ENCODE measurements around the gene PIN1.

PIN1 gene

DNA sequence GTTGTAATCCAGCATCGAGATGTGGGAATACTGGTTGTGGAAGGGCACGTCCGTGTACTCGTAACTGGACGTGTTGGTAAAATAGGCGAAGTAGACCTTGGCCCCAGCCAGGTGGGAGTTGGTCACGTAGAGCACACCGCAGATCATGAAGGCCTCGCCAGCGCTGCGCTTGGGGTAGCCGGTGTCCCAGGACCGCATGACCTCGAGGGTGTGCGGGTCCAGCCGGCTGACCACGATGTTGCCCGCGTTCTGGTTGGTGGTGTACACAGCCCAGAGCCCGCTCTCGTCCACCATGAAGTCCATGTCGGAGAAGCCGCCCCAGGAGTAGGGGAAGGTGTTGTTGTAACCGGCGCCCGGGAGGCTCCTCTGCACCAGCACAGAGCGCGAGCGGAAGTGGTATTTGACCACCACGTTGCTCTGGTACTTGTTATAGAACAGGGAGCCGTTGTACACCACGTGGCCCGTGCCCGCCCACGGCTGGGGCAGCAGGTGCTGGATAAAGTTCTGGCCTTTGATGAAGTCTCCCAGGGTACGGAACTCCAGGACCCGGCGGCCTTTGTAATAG, 19.2 kb downstream of the PIN1 start:
- DNase-seq (ENCODE audit: low read depth in 1 of 2, low spot score in 1 of 2): no peak

DNA sequence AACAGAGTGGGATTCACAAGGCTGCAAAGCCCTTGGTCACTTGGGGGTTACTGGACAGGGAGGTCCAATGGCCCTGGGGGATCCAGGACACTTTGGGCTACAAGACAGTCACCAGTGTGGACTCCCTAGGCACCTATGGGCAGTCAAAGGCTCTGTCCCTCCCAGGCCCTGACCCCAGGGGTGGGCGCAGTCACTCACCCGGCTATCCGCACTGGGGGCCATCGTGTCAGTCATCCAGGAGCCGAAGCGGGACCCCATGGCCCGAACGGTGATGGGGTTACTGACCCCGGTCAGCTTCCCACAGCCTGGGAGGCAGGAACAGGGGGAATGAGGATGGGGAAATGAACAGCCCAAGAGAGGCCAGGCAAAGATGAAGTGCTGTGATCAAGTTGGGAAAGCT, 21.5 kb downstream of the PIN1 start:
- no peak for DNase-seq (ENCODE audit: low read depth in 1 of 2, low spot score in 1 of 2)

DNA sequence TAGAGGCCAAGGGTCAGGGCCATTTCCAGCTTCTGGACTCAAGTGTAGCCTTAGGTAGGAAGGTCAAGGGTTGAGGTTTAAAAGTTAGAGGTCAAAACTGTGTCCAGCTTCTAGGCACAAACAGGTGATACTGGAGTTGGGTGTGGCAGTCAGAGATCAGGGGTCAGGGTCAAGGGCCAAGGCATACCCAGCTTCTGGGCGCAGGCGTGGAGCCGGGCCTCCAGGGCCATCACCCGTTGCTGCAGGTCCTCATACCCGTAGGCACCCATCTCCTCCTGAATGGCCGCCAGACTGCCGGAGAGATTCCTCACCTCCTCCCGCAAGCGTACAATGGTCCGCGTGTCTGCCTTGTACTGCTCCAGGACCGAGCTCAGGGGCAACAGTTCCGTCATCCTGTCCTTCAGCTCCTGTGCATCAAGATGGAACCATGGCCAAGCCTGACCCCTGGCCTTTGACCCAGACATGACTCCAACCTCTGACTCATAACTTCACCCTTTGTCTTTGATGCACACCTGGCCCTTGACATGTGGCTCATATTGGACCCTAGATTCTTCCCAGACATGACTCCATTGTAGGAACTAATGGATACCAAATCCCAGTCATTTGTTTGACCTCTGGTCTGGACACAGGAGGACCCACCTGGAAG, 22.1 kb downstream of the PIN1 start:
- DNase-seq (ENCODE audit: low read depth in 1 of 2, low spot score in 1 of 2): no peak

- no peak for DNase-seq (ENCODE audit: low read depth in 1 of 2, low spot score in 1 of 2)
Observed at GRCh38 chr19:9857920-9858746, 23.0 kb downstream of the PIN1 start.

GRCh38 chr19:9858766-9859165, 23.6 kb downstream of the PIN1 start:
- no peak for DNase-seq (ENCODE audit: low read depth in 1 of 2, low spot score in 1 of 2)

- DNase-seq (ENCODE audit: low read depth in 1 of 2, low spot score in 1 of 2): no peak
Observed at GRCh38 chr19:9860407-9860806, 25.3 kb downstream of the PIN1 start.

DNA sequence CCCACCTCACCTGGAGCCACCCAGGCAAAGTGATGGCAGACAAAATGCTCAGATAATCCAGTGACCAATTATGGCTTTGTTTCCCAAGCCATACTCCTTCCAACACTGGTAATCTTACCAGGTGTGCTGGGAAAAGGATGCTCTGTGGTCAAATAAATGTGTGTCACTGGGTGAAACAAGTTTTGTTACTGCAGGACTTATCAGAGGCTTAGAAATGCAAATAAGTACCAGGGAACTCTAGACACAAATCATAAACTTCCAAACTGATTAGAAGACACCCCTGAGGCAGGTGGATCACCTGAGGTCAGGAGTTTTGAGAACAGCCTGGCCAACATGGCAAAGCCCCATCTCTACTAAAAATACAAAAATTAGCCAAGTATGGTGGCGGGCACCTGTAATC, 26.4 kb downstream of the PIN1 start:
- DNase-seq (ENCODE audit: low read depth in 1 of 2, low spot score in 1 of 2): no peak

GRCh38 chr19:9862938-9863337, 27.8 kb downstream of the PIN1 start:
- DNase-seq (ENCODE audit: low read depth in 1 of 2, low spot score in 1 of 2): no peak

DNA sequence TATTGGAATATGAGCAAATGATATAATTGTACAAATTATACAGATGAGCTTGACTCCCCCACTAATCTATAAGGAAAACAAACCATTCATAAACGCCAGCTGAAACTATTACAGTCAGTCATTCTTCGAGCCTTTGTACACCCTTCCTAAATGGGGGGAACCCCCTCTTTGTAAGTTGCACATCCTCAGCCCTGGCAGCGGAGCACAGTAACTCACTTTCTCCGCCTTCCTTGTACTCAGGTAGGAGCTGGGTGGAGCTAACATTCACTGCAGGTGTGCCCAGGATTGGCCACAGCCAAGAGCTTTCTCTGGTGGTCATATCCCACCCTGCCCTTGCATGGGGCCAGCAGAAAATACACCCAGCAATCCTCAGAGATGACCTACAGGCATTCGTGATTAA, 28.6 kb downstream of the PIN1 start:
- DNase-seq (ENCODE audit: low read depth in 1 of 2, low spot score in 1 of 2): no peak

- DNase-seq (ENCODE audit: low read depth in 1 of 2, low spot score in 1 of 2): no peak
Observed at GRCh38 chr19:9865732-9866501, 30.8 kb downstream of the PIN1 start.

DNA sequence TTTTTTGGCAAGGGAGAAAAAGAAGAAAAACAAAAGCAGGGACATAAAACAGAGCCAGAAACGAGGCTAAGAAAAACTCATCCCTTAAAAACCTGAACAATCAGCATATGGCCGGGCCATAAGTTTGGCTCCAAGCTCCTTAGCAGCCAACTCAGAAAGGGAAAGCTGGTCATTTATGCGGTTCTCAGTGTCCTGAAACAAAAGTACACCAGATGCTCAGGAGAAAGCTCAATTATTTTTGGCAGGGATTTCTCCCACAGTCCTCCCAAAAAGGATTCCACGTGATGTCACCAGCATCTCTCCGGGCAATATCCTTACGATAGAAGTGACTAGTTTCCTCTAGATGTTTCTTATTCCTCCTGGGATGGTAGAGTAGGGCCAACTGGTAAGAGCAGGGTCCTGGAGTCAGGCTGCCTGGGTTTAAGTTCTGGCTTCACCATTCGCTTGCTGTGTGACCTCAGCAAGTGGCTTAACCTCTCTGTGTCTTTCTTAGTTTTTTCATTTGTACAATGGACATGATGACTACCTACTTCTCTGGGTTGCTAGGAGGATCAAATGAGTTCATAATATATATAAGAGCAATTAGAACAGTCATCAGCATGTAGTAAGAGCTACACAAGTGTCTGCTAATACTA, 34.0 kb downstream of the PIN1 start:
- no peak for DNase-seq (ENCODE audit: low read depth in 1 of 2, low spot score in 1 of 2)

DNA sequence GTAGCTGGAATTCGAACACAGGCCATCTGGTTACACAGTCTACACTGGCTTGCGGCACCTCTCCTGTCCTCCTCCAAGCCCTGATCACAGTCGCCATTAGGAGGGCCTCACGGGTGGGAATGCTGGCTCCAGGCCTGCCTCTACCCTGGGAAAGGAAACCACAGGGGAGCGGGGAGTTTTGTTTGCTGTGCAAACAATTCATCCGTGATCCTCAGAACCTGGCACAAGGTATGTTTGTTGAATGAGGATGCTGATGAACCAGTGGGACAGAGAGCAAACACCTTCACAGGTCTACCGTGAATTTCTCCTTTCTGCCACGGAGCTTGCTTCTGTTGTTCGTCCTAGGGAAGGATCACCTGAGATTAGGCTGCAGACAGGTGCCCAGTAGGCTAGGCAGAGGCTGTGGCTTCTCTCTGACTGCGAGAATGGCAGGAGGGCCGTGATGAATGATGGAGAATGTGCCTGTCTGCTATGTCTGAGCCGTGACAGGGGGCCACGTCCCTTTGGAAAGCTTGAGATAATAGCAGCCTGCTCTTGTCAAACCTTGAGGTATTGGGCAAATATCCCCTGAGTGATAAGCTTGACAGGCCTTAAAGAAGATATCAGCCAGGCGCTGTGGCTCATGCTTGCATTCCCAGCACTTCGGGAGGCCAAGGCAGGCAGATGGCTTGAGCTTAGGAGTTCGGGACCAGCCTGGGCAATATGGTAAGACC, 36.7 kb downstream of the PIN1 start:
- no peak for DNase-seq (ENCODE audit: low read depth in 1 of 2, low spot score in 1 of 2)

GRCh38 chr19:9872618-9873242, 37.6 kb downstream of the PIN1 start:
- DNase-seq (ENCODE audit: low read depth in 1 of 2, low spot score in 1 of 2): no peak

- no peak for DNase-seq (ENCODE audit: low read depth in 1 of 2, low spot score in 1 of 2)
Observed at GRCh38 chr19:9875031-9875627, 40.0 kb downstream of the PIN1 start.

DNA sequence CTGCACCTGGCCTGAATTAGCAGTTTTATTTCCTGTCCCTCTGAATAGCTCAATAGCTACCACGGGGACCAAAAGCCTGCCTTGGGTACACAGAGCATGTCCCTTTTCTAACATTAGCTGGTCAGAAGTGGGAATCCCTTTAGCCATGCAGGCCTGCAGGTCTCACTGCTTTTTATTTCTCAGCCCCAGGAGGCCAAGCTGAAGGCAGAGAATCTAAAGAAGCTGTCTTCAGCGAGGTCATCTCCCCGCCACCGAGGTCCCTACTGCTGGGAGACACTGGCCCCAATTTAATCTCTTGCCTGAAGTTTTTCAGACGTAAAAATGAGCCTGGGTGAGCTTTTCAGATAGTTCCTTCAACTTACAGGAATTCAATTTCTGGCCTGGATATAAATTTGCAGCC, 40.7 kb downstream of the PIN1 start:
- DNase-seq (ENCODE audit: low read depth in 1 of 2, low spot score in 1 of 2): no peak

DNA sequence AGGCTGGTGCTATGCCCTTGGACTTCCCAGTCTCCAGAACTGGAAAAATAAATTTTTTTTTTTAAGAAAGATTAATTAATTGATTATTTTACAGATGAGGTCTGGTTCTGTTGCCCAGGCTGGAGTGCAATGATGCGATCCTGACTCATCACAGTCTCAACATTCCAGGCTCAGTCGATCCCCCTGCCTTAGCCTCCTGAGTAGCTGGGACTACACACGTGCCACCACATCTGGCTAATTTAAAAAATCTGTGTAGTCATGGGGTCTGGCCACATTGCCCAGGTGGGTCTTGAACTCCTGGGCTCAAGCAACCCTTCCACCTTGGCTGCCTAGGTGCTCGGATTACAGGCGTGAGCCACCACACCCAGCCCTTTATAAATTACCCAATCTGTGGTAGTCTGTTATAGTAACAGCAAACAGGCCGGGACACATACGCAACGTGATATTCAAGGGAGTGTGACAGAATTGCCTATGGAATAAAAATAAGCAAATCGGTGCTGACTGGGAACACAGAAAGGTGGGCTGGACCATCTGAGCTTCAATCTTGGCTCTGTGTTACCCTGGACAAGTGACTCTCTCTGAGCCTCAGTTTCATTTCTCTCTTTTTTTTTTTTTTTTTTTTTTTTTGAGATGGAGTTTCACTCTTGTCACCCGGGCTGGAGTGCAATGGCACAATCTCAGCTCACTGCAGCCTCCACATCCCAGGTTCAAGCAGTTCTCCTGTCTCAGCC, 42.8 kb downstream of the PIN1 start:
- no peak for DNase-seq (ENCODE audit: low read depth in 1 of 2, low spot score in 1 of 2)

DNA sequence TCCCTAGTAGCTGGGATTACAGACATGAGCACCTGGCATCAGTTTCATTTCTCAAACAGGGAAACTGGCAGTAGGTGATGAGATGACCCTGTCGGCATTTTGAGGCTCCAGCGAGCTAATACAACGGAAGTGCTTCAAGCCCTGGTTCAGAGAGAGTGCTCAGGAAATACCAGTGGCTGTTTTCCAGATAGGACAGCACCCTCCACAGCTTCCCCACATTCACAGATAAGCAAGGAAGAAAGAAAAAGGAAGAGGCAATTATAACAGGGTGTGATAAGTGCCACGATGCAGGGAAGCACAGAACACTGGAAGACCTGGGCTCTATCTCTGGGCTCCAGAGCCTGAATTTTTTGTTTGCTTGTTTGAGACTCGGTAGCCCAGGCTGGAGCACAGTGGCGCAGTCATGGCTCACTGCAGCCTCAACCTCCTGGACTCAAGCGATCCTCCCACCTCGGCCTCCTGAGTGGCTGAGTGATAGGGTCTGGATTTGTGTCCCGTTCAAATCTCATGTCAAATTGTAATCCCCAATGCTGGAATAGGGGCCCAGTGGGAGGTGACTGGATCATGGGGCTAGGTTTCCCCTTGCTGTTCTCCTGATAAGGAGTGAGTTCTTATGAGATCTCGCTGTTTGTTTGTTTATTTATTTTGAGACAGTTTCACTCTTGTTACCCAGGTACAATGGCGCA, 43.5 kb downstream of the PIN1 start:
- no peak for DNase-seq (ENCODE audit: low read depth in 1 of 2, low spot score in 1 of 2)

GRCh38 chr19:9881720-9882119, 46.6 kb downstream of the PIN1 start:
- no peak for DNase-seq (ENCODE audit: low read depth in 1 of 2, low spot score in 1 of 2)

Measured in activated CD4-positive, alpha-beta T cell treated with anti-CD3 and anti-CD28 coated beads, Interleukin-2, amount 50 U/mL, for 24 hours (primary cell).